Fibroblast of skin of back (primary cell): ENCODE data around the gene CCNO.

Experiments
- DNase-seq: peaks from one replicate; pipeline ENCODE4 v3.0.0-alpha.2; 2013

Gene CCNO

DNA sequence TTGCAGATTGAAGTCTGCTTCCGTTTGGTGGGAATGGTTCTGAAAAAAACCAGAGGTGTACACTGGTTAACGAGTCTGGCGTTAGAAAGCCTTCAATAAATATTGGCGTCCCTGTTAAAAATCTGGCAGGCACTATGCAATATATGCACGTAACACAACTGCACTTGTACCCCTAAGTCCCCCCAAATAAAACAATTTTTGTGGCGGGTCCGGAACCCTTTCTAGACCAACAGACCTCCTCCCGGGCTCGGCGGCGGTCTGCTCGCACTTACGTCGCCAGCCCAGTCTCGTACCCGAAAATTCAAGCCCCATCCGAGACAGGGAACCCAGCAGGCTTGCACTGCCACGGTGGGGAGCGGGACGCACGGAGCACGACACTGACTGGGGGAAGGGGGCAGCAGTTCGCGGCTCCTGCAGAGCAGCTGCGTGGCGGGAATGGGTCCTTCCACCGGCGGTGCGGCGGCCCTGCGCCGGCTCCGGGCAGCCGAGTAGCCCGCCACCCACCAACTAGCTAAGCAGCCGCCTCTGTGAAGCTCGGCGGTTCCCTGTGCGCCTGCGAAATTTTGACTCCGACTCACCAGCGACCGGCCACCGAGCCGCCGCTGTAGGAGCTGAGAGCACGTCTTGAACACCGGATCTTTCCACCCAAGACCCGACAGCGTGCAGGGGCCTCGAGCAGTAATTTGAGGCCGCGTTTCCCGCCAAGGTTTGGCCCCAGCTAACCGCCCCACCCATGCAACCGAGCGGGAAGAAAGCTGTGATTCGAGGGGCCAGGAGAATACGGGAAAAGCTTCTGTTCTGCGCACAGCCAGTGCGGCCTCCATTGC lies 10.2 kb downstream of the CCNO start:
- no peak for DNase-seq

DNA sequence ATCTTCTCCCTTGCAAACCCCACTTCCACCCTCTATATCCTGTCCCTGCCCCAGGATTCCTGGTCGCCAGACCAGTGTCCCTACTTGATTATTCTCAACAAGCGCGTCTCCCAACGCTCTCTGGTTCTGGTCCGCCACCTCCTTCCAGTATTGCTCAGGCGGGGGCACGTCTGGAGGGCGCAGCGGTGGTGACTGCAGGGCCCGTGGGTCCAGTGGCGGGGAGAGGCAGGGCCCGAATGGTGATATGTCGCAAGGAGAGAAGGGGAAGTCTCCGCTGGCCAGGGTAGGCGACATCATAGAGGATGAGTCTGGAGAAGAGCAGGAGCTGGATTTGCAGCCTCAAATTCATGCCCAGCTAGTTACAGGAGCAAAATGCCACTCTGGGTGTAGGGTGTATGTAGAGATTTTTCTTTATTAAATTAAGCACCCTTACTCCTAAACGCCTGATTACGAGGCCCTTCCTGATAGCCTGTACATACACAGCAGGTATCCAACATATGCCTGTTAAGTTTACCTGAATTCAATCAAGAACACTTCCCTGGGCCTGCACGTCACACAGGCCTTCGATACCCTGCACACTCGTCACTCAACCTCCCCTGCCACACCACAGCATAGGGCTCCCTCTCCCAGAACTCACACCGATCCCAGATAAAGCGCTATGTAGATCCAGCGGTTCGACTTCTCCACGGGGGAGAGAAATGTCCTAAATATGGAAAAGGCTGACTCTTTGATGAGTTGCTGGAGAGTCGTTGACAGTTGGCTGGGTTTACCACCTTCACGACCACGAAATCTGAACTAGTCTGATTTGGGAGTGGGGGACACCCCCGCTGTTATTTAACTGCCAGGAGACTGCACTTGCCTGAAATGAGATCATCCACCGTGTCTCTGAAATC lies 11.1 kb downstream of the CCNO start:
- no peak for DNase-seq

DNA sequence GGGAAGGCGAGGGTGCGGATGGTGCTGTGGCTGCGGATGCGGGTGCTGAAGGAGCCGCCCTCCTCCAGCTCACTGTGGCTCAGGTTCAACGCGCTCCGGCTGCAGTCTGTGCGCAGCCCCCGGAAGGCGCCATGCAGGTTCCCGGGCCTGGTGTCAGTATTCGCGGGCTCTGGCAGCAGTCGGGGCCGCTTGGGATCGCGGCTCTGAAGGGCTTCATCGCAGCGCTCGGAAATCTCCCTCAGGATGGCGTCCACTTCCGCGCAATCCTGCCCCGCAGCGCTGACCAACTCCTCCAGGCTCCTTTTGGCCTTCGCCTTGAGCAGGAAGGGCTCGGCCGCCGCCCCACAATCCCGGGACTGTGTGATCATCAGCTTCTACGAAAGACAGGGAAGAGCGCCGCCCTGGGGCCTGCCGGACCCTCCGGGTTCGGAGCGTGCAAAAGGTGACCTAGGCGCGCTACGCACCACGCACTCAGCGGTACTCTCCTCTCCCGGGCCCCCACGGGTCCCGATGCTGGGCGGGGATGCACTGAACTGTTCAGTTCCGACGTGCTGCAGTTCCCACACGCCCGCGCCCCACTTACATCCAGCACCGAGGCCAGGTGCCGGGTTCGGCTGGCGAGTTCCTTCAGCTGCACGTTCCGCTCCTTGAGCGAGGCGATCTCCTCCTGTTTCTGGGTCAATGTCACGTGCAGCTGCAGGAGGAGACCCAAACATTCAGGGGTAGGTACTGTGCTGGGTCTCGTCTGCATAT lies 12.8 kb downstream of the CCNO start:
- DNase-seq: no peak

DNA sequence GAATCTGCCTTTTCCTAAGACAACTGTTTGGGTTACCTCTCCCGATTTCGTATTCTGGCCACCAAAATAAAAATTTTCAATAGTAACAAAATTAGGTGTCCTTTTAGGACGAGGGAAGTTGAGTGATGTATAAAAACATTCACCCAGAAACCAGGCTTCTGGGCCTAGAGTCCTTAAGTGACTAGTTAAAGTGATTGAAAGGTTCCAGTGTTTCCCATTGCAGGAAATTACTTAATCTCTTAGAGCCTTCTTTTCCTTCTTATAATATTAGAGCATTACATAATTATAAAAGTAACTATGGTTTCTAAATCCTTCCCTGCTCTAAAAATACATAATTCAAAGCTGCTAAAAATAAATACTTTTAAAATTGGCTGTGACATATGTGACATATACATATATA lies 13.6 kb downstream of the CCNO start:
- DNase-seq: no peak

DNA sequence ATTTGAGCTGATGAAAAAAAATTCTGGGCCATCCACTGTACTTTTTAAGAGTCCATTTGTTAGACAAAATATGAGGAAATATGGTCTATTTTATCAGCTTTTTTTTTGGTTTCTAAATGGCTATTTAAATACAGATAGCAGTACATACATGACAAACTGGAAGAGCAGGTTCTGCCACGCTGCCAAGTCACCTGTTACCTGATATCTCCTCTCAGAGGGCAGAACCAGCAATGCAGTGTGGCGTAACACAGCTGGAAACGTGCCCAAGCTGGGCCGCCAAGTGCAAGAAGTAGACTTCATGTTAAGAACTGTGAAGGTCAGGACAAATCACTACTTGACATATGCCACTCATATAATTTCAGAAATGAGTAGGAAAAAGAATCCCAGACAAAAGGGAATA lies 14.4 kb downstream of the CCNO start:
- DNase-seq: no peak

DNA sequence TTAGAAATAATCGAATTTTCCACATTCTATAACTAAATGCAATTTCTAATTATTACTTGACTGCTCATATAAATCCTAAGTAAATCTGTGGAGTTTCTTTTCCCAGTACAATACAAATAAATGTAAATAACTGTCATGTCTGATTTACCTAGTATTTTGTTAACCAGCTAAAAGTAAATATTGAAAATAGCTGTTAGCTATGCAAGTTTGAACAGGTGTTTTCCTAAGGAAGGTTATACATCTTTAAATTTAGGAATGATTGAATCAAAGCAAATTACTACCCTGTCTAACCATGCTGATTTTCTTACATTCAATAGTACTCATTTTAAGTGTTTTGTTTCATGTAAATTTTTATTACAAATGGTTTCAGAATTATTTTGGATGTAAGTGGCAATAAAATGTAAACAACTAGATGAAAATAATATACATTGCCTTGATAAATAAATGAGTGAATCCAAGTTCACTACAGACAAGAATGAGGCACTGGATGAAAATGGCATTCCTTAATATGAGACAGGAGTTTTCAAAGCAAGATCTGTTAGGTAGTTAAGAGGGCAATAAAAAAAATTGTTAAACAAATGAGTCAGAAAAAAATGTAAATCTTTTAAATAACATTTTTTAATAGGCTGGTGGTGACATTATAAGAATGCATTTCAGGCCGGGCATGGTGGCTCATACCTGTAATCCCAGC lies 22.1 kb downstream of the CCNO start:
- DNase-seq: no peak

DNA sequence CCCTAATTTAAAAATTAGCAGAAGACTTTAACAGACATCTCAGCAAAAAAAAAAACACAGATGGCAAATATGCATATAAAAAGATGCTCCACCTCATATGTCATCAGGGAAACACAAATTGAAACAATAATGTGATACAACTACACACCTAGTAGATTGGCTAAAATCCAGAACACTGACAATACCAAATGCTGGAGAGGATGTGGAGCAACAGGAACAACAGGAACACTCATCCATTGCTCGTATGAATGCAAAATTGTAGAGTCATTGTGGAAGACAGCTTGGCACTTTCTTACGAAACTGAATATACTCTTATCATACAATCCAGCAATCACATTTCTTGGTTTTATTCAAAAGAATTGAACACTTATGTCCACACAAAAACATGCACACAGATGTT lies 28.4 kb downstream of the CCNO start:
- no peak for DNase-seq

DNA sequence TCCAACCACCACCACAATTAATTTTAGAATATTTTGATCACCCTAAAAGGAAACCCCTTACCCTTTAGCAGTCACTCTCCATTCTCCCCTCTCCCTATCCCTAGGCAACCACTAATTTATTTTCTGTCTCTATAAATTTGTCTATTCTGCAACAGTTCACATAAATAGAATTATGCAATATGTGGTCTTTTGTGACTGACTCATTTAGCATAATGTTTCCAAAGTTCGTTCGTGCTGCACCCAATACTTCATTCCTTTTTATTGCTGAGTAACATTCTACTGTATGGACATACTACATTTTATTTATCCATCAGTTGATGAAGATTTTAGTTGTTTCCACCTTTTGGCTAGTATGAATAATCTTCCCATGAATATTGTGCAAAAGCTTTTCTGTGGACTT lies 42.2 kb downstream of the CCNO start:
- no peak for DNase-seq

DNA sequence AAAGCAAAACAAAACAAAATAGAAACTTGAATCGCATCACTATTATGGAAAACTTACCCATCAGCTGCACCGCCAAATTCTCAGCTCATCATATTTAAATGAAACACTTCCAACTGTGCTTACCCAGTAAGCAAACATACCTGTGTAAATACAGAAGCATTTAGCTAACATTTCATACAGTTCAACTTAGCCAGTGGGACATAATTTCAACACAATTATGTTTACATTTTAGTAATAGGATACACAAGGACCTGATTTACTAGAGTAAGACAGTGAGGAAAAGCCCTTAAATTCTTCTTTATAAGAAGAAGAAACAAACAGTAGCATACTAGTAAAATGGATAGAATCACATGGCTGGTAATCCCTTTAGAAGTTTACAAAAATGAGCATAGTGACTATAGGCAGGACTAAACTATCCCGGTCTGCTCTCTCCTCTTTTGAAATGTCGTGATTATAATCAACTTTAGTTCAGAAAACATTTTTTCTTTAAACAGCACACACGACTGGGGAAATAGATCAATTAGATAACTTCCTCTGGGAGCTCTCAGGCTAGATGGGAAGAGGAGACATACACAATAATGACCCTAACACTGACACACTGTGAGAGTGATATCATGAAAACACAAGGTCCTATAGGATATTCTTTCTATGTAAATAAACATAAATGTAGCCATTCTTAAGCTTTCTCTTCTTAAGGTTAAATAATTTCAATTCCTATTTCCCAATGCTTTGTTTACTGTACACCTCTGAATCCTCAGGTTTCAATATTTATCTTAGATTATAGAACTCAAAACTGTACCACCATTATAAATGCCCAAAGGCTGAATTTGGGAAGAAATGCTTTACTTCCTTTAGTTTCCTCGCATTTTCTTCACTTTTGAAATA lies 44.5 kb downstream of the CCNO start:
- DNase-seq: no peak

DNA sequence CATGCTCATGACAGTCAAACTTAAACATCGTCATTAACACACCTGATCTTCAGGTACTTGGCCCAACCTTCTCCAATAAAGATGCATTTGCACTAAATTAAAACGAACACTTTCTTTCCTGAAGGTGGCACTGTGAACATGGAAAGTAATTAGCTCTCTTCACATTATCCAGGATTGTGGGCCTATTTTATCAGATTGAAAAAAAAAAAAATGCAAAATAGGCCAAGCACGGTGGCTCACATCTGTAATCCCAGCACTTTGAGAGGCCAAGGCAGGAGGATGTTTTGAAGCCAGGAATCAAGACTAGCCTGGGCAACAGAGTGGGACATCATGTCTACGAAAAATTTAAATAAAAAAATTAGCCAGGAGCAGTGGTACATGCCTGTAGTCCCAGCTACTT lies 46.0 kb downstream of the CCNO start:
- no peak for DNase-seq
